Measurements from ENCODE around the gene RHBDL3. TPM values are rescaled to one million over a fixed set of nuclear protein-coding genes. Genes with fewer than 3 reads are reported as not detected.
A peak's percentile ranks its signal among the peaks of the same experiment; 100 is the strongest.
"Not testable (repeated sequence)": the region's sequence is repeated elsewhere in the genome, so short reads cannot be mapped to it uniquely, and the experiment has no call there.

RHBDL3 gene
- total RNA-seq, 1 donor from 2014 or later: 0.41 TPM

DNA sequence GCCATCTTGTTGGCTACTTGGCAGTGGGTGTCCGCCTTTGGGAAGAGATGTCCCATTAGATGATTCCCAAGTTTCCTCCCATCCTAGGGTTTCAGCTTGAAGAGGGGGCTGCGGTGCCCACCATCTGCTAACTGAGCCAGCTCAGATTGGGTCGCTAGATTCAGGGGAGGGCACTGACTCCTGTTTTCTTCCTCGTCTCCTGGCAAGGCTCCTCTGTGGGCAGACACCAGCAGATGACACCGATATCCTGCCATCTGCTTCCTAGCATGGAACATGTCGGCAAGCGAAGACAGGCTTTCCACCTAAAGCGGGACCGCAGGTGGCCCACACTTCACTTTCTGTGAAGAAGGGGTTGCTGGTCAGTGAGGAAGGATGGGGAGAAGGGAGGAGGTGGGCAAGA lies 49.0 kb downstream of the RHBDL3 start:
- no peaks in the 10 kb centered on the region for H3K27me3 ChIP-seq
- no peaks in the 10 kb centered on the region for H3K9me3 ChIP-seq
- DNase-seq: no peak
- H3K4me1 ChIP-seq: no peaks in the 10 kb centered on the region
- no peak overlapping the region for H3K27ac ChIP-seq
- TF ChIP-seq, protein P1, sequence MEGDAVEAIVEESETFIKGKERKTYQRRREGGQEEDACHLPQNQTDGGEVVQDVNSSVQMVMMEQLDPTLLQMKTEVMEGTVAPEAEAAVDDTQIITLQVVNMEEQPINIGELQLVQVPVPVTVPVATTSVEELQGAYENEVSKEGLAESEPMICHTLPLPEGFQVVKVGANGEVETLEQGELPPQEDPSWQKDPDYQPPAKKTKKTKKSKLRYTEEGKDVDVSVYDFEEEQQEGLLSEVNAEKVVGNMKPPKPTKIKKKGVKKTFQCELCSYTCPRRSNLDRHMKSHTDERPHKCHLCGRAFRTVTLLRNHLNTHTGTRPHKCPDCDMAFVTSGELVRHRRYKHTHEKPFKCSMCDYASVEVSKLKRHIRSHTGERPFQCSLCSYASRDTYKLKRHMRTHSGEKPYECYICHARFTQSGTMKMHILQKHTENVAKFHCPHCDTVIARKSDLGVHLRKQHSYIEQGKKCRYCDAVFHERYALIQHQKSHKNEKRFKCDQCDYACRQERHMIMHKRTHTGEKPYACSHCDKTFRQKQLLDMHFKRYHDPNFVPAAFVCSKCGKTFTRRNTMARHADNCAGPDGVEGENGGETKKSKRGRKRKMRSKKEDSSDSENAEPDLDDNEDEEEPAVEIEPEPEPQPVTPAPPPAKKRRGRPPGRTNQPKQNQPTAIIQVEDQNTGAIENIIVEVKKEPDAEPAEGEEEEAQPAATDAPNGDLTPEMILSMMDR (IDR thresholded peaks at IDR 0.05): no peak
- H3K4me3 ChIP-seq: no peak overlapping the region
- no peak for ATAC-seq
- H3K36me3 ChIP-seq: no peaks in the 10 kb centered on the region
- intact Hi-C loops (cut with DNase I): loop anchor here (5.0 kb wide), 1 partner anchor 57 kb away; no protein-coding TSS in a partner anchor

DNA sequence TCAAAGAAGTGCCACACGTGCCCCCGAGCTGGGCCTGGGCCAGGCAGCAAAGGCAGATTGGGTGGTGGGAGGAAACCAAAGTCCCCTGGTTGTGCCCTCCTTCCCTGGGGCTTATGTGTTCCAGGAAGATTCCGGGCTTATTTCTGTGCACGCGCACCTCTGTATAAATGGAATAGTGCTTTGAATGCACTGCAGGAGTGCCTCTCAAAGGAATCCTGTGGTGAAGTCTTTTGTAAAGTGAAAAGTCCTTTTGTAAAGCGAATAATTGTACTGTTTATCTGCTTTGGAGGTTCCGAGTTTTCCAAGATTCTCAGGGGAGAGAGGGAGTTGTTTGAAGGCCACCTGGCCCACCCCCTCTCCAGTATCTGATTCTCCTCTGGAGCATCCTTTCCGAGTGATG lies 49.5 kb downstream of the RHBDL3 start:
- Histone ChIP-seq H3K27ac (no peak overlapping the region), H3K27me3 (no peaks in the 10 kb centered on the region), H3K36me3 (no peaks in the 10 kb centered on the region), H3K4me1 (no peaks in the 10 kb centered on the region), H3K4me3 (no peak overlapping the region), H3K9me3 (no peaks in the 10 kb centered on the region)
- DNase-seq (no peak), ATAC-seq (no peak)
- intact Hi-C loops (cut with DNase I): loop anchor here (5.0 kb wide), 1 partner anchor 58 kb away; no protein-coding TSS in a partner anchor
- TF ChIP-seq, protein P1 (IDR thresholded peaks at IDR 0.05): no peak

DNA sequence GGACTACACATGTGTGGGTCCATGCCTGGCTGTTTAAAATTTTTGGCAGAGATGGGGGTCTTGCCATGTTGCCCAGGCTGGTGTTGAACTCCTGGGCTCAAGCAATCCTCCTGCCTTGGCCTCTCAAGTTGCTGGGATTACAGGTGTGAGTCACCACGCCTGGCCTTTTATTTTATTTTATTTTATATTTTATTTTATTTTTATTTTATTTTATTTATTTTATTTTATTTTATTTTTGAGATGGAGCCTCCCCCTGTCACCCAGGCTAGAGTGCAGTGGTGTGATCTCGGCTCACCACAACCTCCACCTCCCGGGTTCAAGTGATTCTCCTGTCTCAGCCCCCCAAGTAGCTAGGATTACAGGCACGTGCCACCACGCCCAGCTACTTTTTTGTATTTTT lies 51.0 kb downstream of the RHBDL3 start:
- DNase-seq, H3K4me3 ChIP-seq, H3K9me3 ChIP-seq, H3K36me3 ChIP-seq, H3K27me3 ChIP-seq, H3K27ac ChIP-seq, H3K4me1 ChIP-seq, ATAC-seq: not testable (repeated sequence)
- intact Hi-C loops (cut with DNase I): loop anchor here (5.0 kb wide), 1 partner anchor 59 kb away; no protein-coding TSS in a partner anchor

DNA sequence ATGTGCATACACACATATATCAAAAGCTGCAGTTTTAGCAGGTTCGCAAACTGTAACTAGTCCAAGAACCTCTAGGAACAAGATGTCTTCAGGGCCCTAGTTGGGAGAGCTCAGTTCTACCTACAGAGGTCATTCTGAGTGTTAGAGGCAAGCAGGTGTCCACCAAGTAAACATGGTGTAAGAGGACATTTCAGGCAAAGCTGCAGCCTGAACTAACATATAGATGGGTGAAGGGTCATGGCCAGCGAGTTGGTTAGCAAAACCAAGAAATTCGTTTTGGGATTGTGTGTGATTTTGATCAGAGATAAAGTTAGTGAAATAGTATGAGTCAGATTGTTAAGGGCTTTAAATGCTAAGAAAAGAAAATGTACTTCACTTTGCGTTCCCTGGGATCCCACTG lies 51.7 kb downstream of the RHBDL3 start:
- Histone ChIP-seq H3K27ac (no peak overlapping the region), H3K36me3 (no peaks in the 10 kb centered on the region), H3K4me1 (no peaks in the 10 kb centered on the region), H3K9me3 (no peaks in the 10 kb centered on the region), H3K4me3 (no peak overlapping the region), H3K27me3 (no peaks in the 10 kb centered on the region)
- TF ChIP-seq, protein P1 (IDR thresholded peaks at IDR 0.05): no peak
- ATAC-seq (no peak), DNase-seq (no peak)
- intact Hi-C loops (cut with DNase I): loop anchor here (5.0 kb wide), 1 partner anchor 60 kb away; no protein-coding TSS in a partner anchor

DNA sequence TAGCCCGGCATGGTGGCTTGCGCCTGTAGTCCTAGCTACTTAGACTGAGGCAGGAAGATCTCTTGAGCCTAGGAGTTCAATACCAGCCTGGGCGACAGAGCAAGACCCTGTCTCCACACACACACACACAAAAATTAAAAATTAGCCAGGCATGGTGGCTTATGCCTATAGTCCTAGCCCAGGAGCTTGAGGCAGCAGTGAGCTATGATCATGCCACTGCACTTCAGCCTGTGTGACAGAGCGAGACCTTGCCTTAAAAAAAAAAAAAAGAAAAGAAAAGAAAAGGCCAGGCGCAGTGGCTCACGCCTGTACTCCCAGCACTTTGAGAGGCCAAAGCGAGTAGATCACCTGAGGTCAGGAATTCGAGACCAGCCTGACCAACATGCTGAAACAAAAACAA lies 52.4 kb downstream of the RHBDL3 start:
- DNase-seq: no peak
- H3K4me3 ChIP-seq: no peak overlapping the region
- no peaks in the 10 kb centered on the region for H3K9me3 ChIP-seq
- no peak overlapping the region for H3K27ac ChIP-seq
- no peaks in the 10 kb centered on the region for H3K27me3 ChIP-seq
- ATAC-seq: no peak
- TF ChIP-seq, protein P1 (IDR thresholded peaks at IDR 0.05): no peak
- intact Hi-C loops (cut with DNase I): loop anchor here (5.0 kb wide), 1 partner anchor 61 kb away; no protein-coding TSS in a partner anchor
- no peaks in the 10 kb centered on the region for H3K36me3 ChIP-seq
- H3K4me1 ChIP-seq: no peaks in the 10 kb centered on the region

DNA sequence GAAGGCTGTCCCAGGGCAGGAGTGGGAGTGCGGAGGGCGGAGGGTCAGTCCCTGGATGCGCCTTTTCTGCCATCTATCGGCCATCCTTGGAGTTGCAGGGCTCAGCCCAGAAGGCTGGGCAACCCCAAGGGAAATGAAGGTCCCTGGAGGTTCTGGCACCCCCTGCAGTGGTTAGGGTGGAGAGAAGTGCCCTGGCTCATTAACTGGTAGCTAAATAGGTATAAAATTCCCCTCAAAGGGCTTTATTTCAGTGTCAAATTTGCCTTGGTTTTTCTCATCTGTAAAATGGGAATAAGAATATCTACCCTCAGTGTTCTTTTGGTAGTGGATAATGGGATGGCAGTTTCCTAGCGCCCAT lies 53.9 kb downstream of the RHBDL3 start:
- ATAC-seq (peak; percentile 94), DNase-seq (peak; percentile 87)
- intact Hi-C loops (cut with DNase I): loop anchor here (5.0 kb wide), 1 partner anchor 62 kb away; no protein-coding TSS in a partner anchor
- H3K9me3 ChIP-seq: no peaks in the 10 kb centered on the region
- peaks cover 8% of the 10 kb centered on the region for H3K4me1 ChIP-seq
- no peak overlapping the region for H3K27ac ChIP-seq
- H3K36me3 ChIP-seq: no peaks in the 10 kb centered on the region
- no peaks in the 10 kb centered on the region for H3K27me3 ChIP-seq
- H3K4me3 ChIP-seq: peak overlapping the region; percentile 19
- TF ChIP-seq, protein P1 (IDR thresholded peaks at IDR 0.05): peak; percentile 95

DNA sequence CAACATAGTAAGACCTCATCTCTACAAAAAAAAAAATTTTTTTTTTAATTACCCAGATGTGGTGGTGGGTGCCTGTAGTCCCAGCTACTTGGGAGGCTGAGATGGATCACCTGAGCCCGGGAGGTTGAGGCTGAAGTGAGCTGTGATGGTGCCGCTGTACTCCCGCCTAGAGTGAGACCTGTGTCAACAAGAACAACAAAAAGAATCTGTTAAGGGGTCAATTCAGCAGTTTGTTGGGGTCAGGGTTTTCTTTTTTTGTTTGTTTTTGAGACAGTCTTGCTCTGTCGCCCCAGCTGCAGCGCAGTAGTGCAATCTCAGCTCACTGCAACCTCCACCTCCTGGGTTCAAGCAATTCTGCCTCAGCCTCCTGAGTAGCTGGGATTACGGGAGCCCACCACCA lies 54.4 kb downstream of the RHBDL3 start:
- not testable (repeated sequence) for H3K36me3 ChIP-seq, ATAC-seq, DNase-seq

More for the DNA sequence above, 54.4 kb downstream of the RHBDL3 start:
- H3K4me1 ChIP-seq; H3K27ac ChIP-seq; intact Hi-C loops (cut with DNase I); H3K9me3 ChIP-seq; H3K27me3 ChIP-seq; H3K4me3 ChIP-seq: not testable (repeated sequence)
